GM19372 (cell line): ENCODE data around the gene GIMAP6.
A peak's percentile ranks its signal among the peaks of the same experiment; 100 is the strongest.
"Not testable (repeated sequence)": the region's sequence is repeated elsewhere in the genome, so short reads cannot be mapped to it uniquely, and the experiment has no call there.

Experiments
- ATAC-seq: cut with Tn5 transposase; IDR thresholded peaks from one replicate; pipeline ENCODE4 v1.9.1; 2021; ENCODE audit warnings: mild to moderate bottlenecking, low read depth, moderate library complexity; ENCODE audit not compliant: unreplicated experiment

GIMAP6 gene

DNA sequence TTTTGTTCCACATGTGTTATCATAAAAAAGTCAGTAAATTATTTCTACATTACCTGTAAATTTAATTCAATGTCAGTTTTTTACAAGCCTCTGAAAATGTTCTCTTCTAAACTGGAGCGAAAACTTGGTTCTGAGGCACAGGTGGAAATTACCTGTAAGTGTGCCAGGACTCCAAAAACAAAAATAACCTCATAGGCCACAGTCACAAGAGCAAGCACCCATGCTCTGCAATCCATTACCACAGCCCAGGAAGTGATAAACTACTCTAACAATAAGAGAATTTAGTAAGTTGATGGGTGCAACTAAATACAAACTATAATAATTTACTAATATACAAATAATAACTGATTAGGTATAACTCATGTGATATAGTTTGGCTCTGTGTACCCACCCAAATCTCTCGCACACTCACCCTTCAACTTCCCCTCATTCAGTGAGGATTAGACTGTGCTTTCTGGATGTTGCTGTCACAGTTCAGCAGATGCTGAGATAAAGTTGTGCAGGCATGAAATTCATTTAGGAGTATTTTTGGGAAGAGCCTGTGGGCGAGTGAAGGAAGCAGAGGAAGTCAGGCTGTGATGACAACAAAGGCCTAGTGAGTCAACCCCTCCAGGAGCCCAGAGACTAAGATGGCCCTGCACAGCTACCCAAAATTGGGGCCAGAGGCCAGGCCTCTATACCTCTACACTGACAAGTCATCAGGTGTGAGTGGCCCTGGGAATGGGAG is 16.3 kb upstream of the GIMAP6 start:
- no peak for ATAC-seq

- no peak for ATAC-seq
Measured at GRCh38 chr7:150645259-150646020, 13.3 kb upstream of the GIMAP6 start.

DNA sequence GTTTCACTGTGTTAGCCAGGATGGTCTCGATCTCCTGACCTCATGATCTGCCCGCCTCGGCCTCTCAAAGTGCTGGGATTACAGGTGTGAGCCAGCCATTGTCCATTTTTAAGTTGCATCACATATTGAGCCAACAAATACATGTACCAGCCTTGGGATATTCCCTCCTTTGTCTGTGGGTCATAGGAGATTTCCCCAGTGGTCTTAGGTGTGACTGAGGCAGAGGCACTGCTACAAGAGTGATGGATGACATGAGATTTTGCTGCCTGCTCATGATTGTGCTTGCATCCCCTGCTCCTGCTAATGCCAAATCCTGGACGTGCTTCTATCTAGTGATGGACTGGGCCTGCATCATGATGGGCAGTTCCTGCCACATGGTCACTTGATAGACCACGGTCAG is 10.7 kb upstream of the GIMAP6 start:
- no peak for ATAC-seq

- no peak for ATAC-seq
Measured at GRCh38 chr7:150641854-150642253, 9.7 kb upstream of the GIMAP6 start.

DNA sequence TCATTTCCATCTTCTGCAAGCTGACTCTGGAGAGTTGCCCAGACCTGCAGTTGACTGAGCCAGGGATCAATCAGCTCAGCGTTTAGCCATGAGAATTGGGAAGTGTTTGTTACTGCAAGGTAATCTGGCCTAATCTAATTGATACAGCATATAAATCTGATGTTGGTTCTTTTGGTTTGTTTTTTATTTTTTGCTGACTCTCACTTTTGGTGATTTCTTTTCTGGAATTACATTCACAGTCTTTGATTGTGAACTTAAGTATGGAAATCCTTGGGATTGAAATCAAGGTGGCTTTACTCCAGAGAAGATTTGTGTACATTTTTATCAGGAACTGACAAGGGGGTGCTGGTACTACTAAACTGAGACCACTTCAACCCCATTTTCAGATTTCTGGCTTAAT is 1.7 kb upstream of the GIMAP6 start:
- no peak for ATAC-seq

DNA sequence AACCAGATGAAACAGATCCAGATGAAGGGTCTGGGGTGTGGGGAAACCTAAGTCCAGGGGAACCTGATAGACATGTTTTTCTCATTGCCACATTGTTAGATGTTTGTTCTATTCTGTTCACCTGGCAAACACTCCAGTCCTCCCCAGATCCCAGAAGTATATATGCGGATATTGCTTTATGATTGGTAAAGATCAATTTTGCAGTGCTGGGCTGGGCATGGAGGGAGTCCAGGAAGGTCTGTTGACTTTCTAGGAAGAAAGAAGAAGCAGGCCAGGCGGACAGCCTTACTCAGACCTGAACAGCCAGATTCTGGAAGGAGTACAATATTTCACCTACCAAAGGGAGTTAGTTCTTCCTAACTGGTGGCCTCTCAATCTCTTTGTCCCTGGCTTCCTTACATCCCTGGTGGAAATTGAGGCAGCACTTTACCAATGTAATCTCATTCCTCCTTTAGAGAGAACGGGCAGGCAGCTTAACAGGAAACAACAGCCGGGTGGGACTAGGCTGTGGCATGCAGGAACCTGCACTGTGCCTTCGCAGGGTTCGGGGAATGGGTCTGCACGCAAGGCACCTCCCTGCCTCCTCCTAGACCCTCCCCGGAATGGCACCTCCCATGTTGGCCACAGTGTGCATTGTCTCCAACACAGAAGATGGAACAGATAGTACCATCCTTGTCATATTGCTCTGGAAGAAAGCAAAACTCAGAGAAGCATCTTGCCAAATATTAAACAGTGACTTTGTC is 930 bp downstream of the GIMAP6 start:
- ATAC-seq = peak; percentile 31

GRCh38 chr7:150629347-150629746 is 2.8 kb downstream of the GIMAP6 start:
- no peak for ATAC-seq

- ATAC-seq = no peak
Measured at GRCh38 chr7:150627959-150628358, 4.2 kb downstream of the GIMAP6 start.

DNA sequence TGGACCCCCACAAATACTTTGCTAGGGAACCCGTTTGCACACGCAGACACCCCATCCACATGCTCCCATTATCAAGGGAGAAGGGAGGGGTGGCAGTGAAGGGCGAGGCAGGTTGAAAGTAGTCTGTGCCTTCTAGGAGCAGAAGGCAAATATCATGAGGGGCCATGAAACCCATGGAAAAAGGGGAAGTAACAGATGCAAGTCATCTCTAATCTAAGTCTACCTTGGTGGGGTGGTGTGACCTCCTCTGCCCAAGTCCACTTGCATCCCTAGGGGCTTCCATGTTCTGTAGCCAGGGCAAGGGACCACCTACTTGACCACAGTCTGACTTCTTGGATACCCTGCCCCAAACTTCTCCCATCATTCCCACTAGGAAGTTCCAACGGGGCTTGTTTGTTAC is 5.5 kb downstream of the GIMAP6 start:
- ATAC-seq = no peak

- ATAC-seq = no peak
Measured at GRCh38 chr7:150621376-150621775, 10.8 kb downstream of the GIMAP6 start.

GRCh38 chr7:150620617-150621371 is 11.4 kb downstream of the GIMAP6 start:
- no peak for ATAC-seq

DNA sequence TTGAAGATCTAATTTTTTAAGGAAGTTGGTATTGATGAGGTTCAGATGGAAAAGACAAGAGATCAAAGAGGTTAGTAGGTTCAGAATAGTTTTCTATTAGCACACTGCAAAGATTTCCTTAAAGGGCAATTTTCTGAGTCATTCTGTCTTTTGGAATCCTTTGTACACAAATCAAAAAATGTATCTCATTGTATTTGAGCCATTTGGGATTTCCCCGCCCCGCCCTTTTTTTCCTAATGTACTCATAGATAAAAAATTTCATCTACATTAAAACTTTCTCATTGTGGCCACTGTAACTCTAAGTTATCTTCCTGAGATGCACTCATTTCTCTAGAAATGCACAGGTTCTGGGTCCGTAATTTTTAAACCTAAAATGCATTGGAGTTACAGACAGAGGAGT is 12.1 kb downstream of the GIMAP6 start:
- ATAC-seq = no peak

- ATAC-seq = not testable (repeated sequence)
Measured at GRCh38 chr7:150615221-150615755, 16.9 kb downstream of the GIMAP6 start.

DNA sequence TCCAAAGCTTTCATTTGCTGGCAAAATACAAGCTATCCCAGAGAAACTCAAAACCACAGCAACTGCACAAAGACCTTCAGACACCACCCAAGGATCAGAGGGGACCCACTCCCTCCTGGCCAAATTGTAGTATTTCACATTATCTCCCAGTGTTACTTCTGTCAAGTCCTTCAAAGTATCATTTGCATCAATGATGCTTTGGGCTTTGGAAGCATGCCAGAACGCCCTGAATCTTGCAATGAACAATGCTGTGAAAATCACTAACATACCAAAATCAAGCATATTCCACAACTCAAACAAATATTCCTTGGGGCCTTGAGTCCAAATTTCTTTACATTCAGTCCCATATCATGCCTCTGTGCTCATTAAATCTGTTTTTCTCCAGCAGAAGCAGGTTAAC is 17.8 kb downstream of the GIMAP6 start:
- not testable (repeated sequence) for ATAC-seq

DNA sequence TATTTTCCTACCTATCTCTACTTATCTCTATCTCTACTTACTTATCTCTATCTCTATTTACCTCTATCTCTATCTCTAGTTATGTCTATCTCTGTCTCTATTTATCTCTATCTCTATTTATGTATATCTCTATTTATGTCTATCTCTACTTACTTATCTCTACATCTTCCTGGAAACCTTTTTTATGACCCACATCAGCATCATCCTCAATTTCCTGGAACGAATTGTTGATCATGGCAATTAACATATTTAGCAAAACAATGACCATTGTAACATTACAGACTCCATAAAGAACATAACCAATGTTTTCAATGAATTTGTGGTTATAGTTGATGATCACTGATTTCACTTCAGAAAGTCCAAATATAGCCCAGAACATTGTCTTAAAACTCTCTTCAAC is 18.3 kb downstream of the GIMAP6 start:
- no peak for ATAC-seq

GRCh38 chr7:150612925-150613324 is 19.3 kb downstream of the GIMAP6 start:
- no peak for ATAC-seq

DNA sequence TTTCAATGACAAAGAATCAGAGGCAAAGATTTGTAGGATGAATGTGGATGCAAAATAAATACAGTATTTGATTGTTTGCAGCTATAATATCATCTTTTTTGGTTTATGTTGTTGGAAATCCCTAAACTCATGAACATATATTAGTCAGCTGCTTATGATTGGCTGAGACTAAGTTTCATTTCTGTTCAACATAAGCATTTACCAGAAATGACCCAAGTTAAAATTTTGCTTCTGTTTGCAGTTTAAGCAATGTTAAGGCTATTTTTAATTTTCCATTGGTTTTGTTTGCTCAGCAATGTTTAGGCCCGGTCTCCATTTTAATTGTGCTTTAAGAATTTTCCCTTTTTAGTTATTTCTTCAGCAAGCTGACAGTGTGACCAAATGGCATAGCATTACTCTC is 22.0 kb downstream of the GIMAP6 start:
- ATAC-seq = no peak

GRCh38 chr7:150603600-150603999 is 28.6 kb downstream of the GIMAP6 start:
- ATAC-seq = not testable (repeated sequence)

- no peak for ATAC-seq
Measured at GRCh38 chr7:150595361-150595760, 36.8 kb downstream of the GIMAP6 start.

- ATAC-seq = no peak
Measured at GRCh38 chr7:150594805-150595204, 37.4 kb downstream of the GIMAP6 start.
